NCI-H146 treated with DMSO at 0.1 percent for 48 hours (cell line): ENCODE results near the gene VEZF1.

Source experiments
- DNase-seq: peaks from one replicate; lab custom pipeline; 2025; ENCODE audit not compliant: unreplicated experiment; lab: John Stamatoyannopoulos, UW

Gene VEZF1

DNA sequence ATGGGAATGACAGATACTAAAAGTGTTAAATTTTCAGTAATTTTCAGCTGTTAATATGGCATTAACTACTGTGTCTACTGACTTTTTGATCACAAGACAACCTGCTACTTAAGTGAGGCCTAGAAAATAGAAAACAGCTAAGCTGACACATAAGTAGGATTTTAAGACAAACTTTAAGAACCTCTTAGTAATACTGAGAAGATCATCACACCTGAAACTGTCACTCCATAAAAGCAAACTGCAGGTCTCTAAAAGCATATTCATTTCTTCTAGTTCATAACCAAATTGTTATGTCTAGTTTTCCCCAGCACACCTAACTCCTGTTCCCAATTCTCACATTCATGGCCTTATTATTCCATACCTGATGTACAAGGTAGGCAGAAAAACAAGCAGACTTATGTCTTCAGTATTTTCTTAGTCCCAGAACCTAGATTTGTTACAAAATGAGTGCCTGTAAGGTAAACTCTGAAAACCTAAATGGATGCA, 11.0 kb upstream of the VEZF1 start:
- DNase-seq, result no peak

DNA sequence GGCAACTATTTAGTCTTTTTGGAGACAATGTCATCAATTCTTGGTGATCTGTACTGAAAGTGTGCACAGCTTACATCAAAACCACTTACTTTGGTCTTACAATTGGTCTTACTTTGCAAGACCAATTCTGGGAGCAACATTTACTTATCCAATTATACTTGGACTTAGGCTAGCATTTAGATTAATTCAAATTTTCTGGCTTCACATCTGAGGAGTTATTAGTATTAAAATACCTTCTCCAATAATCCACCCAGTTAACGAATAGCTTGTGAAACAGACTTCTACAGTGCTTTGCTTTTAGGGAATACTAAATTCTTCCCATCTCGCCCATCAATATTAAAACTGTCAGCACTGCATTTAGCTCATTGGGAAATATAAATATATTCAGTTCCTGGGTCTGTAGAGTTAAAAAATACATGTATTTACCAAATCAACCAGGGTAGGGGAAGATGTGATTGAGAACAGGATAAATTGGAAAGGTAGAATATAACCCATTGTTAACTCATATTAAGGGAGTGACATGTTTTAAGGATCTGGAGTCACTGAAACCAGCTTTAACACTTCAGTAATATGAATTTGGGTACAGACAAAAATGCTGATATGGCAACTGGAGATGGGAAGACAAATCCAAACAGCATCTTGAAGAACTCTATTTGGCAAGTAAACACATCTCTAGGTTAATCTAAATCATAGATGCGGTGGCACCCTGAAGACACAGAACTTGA, 9.2 kb upstream of the VEZF1 start:
- no peak for DNase-seq

DNA sequence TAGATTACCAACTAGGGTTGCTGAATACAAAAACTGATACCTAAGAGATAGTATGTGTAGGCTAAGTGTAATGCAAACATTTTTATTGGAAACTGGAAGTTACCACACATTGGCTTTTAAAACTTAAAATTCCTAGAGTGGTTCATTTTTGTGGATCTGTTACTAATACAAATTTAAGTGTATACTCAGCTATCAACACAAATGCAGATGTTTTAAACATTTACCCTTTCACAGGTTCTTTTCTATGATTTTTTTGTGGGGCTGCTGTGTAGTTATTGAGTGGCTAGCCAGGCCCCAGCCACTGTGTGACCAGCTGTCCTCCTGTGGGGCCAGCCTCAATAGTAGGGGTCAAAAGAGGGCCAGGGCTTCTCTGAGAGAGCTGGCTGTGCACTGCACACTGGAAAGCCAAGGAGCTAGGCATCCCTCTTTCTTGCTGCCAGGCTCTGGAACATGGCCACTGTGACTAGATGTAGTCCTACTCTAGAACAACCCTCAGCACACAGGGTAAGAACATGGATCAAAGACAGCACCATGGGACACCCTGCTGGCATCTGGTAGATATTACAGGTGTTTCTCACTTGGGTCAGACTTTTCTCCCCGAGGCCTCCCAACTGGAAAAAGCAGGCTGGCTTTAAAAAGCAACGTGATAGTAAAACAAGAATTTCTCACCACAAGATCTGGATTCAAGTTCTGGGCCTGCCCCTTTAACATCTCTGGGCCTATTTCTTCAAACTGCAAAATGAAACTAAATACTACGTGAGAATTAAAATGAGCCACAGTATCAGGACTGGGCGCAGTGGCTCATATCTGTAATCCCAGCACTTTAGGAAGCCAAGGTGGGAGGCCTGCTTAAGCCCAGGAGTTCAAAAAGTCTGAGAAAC, 7.3 kb upstream of the VEZF1 start:
- peak; percentile 43 for DNase-seq

DNA sequence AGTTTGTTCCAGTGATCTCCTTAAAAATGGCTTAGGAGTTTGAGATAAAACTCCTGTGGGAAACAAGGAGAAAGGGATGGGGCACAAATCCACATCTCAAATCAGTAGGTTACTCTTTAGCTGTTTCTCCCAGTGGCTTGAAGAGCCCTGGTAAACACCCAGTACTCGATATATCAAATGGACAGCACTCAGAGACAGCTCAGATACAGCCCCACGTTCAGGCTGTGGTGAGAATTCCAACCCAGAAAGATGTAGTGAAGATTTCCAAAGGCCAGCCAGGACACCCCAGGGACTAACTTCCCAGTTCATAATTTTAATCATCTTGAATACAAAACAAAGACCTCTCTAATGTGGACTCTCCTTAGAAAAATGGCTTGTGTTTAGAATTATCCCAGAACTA, 6.4 kb upstream of the VEZF1 start:
- no peak for DNase-seq

DNA sequence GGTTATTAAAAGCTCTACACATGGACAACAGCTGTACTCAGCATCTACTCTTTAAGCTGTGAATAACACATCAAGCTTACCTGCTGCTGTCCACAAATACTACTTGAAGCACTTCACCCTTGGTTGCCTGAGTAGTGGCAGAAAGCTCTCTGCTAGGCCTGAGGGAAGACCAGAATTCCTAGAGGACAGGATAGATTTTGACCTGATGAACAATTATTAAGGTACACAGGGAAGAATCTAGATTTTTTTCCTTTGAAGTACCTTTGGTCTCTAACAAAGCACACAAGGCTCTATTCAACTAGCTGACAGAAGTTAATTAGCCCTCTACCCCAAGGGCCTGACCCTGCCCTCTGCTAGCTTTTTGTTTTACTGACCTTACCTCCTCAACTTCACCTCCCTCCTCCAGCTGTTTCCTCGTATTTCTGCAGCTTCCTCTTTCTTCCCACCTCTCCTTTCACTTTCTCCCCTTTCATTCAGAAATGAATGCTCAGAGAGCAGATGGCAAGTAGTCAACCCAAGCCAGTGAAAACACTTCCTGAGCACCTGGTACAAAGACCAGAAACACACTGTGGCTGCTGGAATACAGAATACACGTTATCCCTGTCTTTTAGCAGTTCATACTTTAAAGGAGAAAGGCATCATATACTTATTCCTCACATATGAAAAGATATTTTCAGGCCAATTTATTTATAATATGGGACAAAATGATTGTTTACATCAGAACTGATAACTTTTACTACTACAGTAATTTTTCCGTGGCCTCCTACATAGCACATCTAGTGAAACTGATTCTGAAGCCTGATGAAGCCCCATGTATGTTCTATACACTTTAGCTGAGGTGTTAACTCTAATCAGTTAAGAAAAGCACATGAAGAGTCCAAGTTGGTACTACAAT, 5.7 kb upstream of the VEZF1 start:
- peak; percentile 88 for DNase-seq

DNA sequence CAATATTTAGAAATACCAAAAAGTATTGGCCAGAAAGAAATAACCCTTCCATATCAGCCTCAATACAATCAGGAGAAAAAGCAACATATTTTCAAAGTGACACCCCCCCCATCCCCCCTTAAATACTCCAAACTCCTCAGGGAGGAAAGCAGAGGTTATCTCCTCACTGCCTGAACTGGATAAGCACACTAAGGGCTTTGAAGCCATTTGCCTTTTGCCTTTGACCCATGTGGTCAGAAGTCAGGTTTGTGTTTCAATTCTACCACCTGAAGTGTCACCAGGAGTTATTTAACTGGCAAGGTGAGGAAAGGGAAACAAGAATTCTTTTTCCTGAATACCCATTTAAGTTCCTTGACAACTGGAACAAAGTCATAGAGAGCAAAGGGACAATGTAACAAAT, 3.5 kb upstream of the VEZF1 start:
- no peak for DNase-seq

DNA sequence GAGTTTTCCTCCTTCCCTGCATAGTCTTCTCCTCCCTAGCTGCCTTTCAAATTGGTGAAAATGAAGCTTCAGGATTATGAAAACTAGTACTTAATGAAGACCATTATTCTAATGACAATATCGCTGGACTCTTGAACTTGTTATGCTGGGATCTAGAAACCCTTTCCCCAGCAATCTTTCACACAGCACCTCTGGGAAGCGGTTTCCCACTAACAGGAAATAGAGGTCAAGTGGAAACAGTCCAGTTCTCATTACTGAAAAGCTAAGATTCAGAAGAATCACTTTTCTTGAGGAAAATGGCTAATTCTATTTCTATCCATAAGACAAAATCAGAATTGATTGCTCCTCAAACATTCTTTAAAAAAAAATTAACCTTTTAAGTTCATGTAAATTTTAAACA, 2.0 kb upstream of the VEZF1 start:
- DNase-seq, result no peak

DNA sequence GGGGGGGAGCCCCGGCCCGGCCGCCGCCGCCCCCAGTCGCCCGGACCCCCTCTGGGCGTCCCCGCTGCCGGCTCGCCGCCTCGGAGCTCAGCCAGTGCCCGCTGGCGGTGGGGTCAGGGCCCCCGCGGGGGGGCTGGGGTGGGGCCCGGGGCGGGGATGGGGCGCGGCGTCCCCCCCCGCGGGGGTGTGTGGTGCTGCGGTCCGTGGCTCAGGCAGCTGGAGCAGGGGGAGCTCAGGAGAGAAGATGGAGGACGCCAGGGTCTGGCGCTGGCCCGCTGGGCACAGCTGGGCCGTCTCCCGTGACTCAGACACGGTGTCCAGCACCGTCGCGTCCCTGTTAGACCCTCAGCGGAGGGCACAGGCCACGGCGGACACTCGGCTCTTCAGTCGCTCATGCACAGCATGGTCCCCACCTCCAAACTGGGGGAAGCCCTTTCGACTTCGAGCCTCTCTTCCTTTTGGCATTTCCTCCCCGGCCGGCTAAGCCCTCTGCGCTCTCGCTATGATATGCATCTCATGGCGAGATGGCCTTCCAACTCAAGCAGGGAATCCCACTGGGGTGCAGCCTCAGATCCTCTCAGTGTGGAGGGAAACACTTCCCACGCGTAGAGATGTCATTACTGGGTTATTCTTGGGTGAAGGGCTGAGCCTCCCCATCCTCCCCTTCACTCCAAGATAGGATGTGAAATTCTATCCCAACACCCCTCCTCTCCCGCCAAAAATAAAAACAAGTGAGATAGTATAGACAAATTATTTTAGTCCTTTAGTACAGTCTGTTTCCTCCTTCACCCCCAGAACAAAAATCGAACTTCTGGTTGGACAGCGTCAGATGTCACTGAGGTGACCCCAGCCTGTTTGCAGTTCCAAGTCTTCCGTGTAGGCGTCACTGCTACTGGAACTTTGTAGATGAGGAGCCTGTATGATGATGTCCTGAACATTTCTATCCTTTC, 522 bp upstream of the VEZF1 start:
- peak; percentile 47 for DNase-seq

DNA sequence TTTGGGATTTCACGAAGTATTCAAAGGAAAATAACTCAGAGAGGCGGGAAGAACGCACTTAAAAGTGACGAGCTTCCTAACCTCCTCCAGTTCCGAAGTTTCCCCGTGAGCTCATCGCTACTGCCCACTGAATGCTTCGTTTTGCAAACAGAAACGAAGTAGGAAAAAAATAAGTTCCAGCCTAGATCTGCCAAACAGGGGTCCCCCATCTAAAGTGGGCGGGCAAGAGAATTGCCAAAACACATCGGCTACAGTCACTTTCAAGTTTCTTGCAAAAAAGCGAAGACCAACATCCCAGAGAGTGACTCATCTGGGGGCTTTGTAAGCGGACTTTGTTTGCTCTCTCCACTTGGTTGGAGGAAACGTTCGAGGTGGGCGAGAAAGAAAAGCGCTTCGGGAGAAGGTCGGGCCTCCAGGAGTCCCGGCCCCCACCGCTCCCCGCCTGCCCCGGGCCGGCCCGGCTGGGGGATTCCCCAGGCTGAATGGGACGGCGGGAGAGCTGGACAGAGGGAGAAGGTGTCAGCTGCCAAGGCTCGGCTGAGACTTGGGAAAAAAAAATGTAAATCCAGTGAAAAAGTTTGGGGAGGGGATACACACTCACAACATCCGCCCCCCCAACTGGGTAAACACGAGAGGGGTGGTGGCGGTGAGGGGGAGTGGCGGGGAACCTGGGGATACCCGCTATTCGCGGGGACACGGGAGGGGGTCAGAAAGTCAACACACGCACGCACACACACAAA, 1.0 kb downstream of the VEZF1 start:
- no peak for DNase-seq

DNA sequence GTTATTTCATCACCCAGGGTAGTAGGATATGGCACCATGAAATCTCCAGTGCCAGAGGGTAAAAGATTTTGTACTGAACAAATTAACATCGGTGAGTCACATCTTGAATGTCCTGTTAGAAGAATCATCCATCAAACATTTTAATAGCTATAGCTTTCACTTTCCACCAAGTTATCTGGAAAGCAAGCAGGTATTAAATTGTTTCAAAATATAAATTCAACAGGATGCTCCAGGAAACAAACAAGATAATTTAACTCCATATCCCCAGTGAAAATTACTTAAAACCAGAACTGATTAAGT, 2.4 kb downstream of the VEZF1 start:
- no peak for DNase-seq

DNA sequence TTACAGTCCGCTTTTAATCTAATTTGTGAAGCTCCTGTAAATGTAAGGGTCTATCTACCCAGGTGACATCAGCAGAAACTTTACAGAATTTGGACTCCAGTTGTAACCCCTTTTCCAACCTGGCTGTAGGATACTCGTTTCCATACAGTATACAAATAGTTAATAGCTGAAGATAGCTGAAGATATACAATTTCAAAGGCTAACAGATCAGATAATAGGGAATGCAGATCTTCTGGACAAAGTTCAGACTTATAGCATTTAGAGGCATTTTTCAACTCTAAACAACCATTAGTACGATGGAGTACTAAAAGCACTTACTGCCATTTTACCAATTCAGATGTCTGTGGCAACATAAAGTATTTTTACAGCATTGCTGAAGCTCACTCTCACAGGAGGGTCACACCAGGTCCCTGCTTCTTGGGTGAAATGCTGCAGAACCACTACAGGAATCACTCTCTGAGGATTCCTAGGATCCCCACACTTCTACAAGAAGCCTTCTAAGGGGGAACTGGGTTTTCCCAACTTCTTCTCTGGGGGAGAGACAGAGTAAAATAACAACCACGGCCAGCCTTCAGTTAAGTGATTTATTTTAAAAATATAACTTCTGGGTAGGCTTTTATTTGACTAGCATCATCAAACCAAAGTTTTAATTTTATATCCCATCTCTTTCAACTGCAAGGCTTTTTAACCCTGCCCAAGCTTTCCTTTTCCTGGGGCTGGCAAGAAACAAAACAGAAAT, 2.9 kb downstream of the VEZF1 start:
- DNase-seq, result no peak

DNA sequence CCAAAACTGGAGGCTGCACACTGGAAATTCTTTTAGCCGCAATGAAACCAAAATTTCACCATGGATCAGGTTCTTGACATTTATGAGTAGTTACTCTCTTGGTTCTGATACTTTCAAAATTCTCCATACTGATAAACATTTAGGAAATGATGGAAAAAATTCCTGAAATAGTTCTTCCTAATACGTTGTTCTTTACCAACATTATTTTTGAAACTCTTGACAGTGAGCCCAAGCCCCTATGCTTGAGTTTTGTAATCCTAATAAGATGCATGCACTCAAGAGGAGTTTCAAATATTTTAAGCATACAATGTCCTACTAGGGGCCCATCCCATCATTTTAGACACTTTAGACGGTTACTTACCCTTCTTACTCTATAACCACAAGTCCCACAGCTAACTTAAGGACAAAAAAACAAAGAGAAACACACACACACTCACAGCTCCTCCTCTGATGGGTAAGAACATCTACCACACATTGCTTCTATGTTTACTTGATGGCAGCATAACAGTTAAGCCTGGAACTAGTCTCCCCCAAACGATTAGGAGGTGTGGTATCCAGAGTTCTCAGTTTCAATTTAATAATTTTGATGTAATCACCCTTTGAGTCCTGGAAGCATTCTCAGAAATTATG, 3.7 kb downstream of the VEZF1 start:
- no peak for DNase-seq

DNA sequence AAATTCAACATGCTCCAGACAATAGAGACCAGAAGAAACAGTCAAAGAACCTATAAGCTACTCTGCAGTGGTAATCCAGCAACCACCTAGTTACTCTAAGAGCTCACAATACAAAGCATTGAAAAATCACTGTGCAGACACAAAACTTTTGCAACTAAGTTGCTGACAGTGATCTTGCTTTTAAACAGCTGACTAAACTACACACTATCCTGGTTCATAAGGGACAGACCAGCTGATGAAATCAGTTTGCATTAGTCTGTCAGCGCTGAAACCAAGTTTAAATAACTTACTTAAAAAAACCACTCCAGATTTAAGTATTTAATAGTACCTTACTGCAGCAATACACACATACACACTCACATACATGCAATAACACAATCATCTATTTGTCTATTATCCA, 4.6 kb downstream of the VEZF1 start:
- no peak for DNase-seq

DNA sequence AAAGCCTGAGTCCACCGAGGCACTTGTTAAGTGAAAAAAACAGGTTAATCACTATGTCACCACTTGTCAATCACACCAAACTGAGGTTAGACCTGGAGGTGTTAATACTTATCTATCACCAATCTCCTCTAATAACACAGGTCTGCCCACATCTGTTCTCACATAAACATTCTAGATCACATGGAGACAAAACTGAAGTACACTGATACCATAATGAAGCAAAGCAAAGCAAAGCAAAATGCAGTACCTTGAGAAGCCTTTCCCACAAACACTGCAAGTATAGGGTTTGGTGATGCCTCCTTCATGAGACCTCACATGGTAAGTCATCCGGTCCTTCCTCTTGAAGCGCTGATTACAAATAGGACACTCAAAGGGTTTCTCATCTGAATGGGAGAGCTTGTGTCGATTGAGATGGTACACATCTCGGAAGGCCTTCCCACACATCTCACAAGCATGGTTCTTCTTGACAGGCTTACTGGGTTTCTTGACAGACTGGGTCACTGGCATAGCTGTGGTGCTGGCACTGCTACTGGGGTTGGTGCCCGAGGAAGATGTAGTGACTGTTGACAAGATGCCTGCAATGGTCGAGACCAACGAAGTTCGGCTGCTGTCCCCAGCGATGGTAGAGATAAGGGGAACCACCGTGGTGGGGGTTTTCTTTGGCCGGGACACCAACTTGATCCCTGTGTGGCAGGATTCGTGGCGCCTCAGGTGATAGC, 5.4 kb downstream of the VEZF1 start:
- no peak for DNase-seq

DNA sequence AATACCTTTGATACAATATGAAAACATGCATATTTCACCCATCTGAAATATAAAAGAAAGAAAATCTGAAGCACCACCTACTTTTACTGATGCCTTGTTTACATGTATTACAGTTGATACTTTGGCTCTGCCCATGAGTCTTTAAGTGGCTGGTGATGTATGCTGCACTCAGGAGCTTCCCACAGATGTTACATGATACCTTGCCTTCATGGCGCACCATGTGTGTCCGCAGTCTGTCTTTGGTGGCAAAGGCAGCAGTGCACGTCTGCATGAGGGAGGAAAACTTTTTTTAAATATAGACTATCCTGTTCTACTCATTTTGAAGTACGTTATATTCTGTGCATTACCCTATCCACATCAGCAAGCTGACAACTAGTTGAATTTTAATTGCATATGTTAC, 7.5 kb downstream of the VEZF1 start:
- DNase-seq, result no peak

DNA sequence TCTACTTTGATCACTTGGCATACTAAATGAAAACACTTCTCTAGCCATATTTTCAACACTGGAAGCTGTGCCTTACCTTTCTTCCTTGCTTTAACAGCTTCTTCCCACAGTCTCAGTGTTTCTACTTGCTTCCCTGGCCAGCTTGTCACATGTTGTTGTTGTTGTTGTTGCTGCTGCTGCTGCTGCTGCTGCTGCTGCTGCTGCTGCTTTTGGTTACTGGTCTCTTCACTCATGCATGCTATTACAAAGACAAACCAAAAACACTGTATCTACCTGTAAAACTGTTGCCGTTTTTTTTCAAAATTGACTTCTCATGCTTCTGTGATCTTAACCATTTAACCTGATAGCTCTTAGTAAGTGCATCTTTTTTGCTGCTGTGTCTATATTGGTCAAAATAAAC, 9.0 kb downstream of the VEZF1 start:
- DNase-seq, result no peak

DNA sequence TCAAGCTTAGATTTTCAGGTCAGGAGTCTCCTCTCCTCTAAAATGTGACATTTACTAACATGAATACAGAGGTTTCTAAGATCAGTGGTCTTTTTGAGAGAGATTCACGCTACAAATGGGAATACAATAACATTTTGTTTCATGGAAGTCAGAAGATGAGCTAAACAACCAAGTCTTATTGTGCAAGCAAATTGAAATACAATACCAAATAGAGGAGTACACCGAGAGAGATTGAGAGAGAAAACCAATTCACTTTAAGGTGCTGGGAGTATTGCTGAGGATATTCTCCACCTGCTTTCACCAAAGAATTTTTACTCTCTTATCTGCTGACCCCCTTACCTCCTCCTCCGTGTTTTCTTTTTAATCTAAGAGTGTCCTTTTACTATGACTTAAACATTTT, 11.5 kb downstream of the VEZF1 start:
- no peak for DNase-seq

DNA sequence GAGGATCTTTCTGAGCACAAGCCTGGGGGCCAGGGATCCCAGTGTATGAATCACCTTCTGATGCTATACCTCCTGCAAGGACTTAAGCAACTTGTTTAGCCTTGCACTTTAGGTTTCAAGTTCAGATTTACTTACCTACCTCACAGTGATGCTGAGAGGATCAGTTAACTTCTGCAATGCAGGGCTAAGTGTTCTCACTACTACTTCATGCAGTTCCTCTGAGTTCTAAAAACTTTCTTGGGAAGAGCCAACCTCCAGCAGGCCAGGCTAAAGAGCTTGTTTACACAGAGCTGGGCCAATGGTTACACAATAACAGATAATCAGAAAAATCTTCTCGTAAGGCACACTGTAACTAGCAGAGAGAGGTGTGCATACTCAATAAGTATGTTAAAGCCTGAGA, 13.0 kb downstream of the VEZF1 start:
- DNase-seq, result no peak
